Measurements from ENCODE around the gene CTNND2.

The CTNND2 gene

DNA sequence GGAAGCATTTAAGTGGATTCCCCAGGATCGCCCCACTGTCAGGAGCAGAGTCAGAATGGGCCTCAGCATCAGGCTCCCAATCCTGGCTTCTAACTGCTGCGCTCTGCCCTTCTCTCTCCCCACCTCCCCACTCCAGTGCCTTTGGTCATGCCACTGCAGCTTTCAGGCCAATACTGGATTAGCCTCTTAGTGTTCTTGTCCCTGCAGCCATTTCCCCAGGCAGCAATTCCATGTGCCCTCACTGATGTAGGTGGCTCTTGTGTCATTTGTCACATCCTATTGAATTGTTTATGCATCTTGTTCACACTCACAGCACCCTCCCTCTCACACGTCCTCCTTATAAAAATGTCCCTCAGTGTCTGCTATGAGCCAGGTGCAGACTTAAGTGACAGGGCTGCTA, 599.0 kb downstream of the CTNND2 start:
- Histone ChIP-seq H3K36me3 (ENCODE audit: control insufficient read depth in 2 of 2, insufficient read depth in 1 of 2, low read length in 2 of 2) (no peaks in the 10 kb centered on the region), H3K9me3 (ENCODE audit: control insufficient read depth, insufficient read depth, low read depth, low read length) (no peaks in the 10 kb centered on the region), H3K4me3 (ENCODE audit: low read depth, low read length) (no peak overlapping the region), H3K27ac (ENCODE audit: extremely low read depth, low read depth, low read length) (no peak overlapping the region), H3K4me1 (ENCODE audit: control insufficient read depth, insufficient read depth, low read length) (no peaks in the 10 kb centered on the region)
- ChIA-PET CTCF (no interaction called here), POLR2A (no interaction called here)
- TF ChIP-seq ZNF600 (tag by site-specific recombination; IDR thresholded peaks at IDR 0.05) = no peak
- no peak for TF ChIP-seq ZNF549 (tag by site-specific recombination; IDR thresholded peaks at IDR 0.05)
- no peak for TF ChIP-seq ZNF175 (tag by site-specific recombination; IDR thresholded peaks at IDR 0.05)
- no peak for TF ChIP-seq YY2 (tag by site-specific recombination; IDR thresholded peaks at IDR 0.05)
- TF ChIP-seq ZNF629 (tag by site-specific recombination; IDR thresholded peaks at IDR 0.05) = no peak
- TF ChIP-seq ZNF624 (tag by site-specific recombination; IDR thresholded peaks at IDR 0.05) = no peak
- TF ChIP-seq, protein P1, sequence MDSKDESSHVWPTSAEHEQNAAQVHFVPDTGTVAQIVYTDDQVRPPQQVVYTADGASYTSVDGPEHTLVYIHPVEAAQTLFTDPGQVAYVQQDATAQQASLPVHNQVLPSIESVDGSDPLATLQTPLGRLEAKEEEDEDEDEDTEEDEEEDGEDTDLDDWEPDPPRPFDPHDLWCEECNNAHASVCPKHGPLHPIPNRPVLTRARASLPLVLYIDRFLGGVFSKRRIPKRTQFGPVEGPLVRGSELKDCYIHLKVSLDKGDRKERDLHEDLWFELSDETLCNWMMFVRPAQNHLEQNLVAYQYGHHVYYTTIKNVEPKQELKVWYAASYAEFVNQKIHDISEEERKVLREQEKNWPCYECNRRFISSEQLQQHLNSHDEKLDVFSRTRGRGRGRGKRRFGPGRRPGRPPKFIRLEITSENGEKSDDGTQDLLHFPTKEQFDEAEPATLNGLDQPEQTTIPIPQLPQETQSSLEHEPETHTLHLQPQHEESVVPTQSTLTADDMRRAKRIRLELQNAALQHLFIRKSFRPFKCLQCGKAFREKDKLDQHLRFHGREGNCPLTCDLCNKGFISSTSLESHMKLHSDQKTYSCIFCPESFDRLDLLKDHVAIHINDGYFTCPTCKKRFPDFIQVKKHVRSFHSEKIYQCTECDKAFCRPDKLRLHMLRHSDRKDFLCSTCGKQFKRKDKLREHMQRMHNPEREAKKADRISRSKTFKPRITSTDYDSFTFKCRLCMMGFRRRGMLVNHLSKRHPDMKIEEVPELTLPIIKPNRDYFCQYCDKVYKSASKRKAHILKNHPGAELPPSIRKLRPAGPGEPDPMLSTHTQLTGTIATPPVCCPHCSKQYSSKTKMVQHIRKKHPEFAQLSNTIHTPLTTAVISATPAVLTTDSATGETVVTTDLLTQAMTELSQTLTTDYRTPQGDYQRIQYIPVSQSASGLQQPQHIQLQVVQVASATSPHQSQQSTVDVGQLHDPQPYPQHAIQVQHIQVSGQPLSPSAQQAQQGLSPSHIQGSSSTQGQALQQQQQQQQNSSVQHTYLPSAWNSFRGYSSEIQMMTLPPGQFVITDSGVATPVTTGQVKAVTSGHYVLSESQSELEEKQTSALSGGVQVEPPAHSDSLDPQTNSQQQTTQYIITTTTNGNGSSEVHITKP (tag by site-specific recombination; IDR thresholded peaks at IDR 0.05) = no peak
- no peak for TF ChIP-seq ZNF768 (tag by site-specific recombination; IDR thresholded peaks at IDR 0.05)
- TF ChIP-seq ZNF670 (tag by site-specific recombination; IDR thresholded peaks at IDR 0.05; ENCODE audit: low read depth) = no peak
- TF ChIP-seq, protein P2, sequence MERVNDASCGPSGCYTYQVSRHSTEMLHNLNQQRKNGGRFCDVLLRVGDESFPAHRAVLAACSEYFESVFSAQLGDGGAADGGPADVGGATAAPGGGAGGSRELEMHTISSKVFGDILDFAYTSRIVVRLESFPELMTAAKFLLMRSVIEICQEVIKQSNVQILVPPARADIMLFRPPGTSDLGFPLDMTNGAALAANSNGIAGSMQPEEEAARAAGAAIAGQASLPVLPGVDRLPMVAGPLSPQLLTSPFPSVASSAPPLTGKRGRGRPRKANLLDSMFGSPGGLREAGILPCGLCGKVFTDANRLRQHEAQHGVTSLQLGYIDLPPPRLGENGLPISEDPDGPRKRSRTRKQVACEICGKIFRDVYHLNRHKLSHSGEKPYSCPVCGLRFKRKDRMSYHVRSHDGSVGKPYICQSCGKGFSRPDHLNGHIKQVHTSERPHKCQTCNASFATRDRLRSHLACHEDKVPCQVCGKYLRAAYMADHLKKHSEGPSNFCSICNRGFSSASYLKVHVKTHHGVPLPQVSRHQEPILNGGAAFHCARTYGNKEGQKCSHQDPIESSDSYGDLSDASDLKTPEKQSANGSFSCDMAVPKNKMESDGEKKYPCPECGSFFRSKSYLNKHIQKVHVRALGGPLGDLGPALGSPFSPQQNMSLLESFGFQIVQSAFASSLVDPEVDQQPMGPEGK (tag by site-specific recombination; IDR thresholded peaks at IDR 0.05) = no peak
- TF ChIP-seq ZSCAN23 (tag by site-specific recombination; IDR thresholded peaks at IDR 0.05) = no peak
- TF ChIP-seq, protein P3, sequence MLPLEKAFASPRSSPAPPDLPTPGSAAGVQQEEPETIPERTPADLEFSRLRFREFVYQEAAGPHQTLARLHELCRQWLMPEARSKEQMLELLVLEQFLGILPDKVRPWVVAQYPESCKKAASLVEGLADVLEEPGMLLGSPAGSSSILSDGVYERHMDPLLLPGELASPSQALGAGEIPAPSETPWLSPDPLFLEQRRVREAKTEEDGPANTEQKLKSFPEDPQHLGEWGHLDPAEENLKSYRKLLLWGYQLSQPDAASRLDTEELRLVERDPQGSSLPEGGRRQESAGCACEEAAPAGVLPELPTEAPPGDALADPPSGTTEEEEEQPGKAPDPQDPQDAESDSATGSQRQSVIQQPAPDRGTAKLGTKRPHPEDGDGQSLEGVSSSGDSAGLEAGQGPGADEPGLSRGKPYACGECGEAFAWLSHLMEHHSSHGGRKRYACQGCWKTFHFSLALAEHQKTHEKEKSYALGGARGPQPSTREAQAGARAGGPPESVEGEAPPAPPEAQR (tag by site-specific recombination; IDR thresholded peaks at IDR 0.05) = no peak
- TF ChIP-seq ZNF138 (tag by site-specific recombination; IDR thresholded peaks at IDR 0.05; ENCODE audit: borderline replicate concordance) = no peak
- TF ChIP-seq, protein P4, sequence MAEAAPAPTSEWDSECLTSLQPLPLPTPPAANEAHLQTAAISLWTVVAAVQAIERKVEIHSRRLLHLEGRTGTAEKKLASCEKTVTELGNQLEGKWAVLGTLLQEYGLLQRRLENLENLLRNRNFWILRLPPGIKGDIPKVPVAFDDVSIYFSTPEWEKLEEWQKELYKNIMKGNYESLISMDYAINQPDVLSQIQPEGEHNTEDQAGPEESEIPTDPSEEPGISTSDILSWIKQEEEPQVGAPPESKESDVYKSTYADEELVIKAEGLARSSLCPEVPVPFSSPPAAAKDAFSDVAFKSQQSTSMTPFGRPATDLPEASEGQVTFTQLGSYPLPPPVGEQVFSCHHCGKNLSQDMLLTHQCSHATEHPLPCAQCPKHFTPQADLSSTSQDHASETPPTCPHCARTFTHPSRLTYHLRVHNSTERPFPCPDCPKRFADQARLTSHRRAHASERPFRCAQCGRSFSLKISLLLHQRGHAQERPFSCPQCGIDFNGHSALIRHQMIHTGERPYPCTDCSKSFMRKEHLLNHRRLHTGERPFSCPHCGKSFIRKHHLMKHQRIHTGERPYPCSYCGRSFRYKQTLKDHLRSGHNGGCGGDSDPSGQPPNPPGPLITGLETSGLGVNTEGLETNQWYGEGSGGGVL (tag by site-specific recombination; IDR thresholded peaks at IDR 0.05) = no peak
- TF ChIP-seq GLI2 (tag by site-specific recombination; IDR thresholded peaks at IDR 0.05; ENCODE audit: borderline replicate concordance, low read depth) = no peak
- TF ChIP-seq ZBTB8A (tag by site-specific recombination; IDR thresholded peaks at IDR 0.05) = no peak

DNA sequence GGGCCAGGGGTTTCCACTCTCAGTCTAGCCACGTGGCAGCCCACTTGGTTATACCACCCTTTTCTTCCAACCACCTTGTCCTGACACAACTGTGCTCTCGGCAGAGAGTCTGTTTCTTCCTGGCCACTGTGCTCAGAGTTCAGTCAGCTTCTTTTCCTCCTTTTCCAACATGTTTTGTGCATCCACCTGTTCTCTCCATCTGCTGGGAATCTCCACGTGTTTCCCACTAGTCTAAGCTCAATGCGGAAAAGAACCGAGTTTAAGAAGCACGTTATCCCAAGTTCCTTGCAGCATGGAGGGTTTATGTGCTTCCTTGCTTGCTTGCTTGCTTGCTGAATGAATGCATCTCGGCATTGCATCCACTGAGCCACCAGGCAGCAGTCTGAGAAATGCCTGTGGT, 599.6 kb downstream of the CTNND2 start:
- Histone ChIP-seq H3K36me3 (ENCODE audit: control insufficient read depth in 2 of 2, insufficient read depth in 1 of 2, low read length in 2 of 2) (no peaks in the 10 kb centered on the region), H3K9me3 (ENCODE audit: control insufficient read depth, insufficient read depth, low read depth, low read length) (no peaks in the 10 kb centered on the region), H3K4me3 (ENCODE audit: low read depth, low read length) (no peak overlapping the region), H3K4me1 (ENCODE audit: control insufficient read depth, insufficient read depth, low read length) (no peaks in the 10 kb centered on the region), H3K27ac (ENCODE audit: extremely low read depth, low read depth, low read length) (no peak overlapping the region)
- ChIA-PET CTCF (interaction anchor here (0.6 kb wide), 1 partner anchor 38 kb away, joined by 3 read pairs; no protein-coding TSS in a partner anchor), POLR2A (no interaction called here)
- TF ChIP-seq, protein P5, sequence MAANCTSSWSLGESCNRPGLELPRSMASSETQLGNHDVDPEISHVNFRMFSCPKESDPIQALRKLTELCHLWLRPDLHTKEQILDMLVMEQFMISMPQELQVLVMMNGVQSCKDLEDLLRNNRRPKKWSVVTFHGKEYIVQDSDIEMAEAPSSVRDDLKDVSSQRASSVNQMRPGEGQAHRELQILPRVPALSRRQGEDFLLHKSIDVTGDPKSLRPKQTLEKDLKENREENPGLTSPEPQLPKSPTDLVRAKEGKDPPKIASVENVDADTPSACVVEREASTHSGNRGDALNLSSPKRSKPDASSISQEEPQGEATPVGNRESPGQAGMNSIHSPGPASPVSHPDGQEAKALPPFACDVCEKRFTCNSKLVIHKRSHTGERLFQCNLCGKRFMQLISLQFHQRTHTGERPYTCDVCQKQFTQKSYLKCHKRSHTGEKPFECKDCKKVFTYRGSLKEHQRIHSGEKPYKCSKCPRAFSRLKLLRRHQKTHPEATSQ (tag by site-specific recombination; IDR thresholded peaks at IDR 0.05) = no peak
- TF ChIP-seq SP3 (tag by site-specific recombination; IDR thresholded peaks at IDR 0.05) = no peak
- no peak for TF ChIP-seq HOXD13 (CRISPR knock-in tag; IDR thresholded peaks at IDR 0.05; ENCODE audit: borderline replicate concordance)
- no peak for TF ChIP-seq ZNF473 (tag by site-specific recombination; IDR thresholded peaks at IDR 0.05)
- no peak for TF ChIP-seq FEZF1 (tag by site-specific recombination; IDR thresholded peaks at IDR 0.05)
- no peak for TF ChIP-seq ZNF660 (tag by site-specific recombination; IDR thresholded peaks at IDR 0.05)
- TF ChIP-seq ZNF558 (tag by site-specific recombination; IDR thresholded peaks at IDR 0.05) = no peak
- no peak for TF ChIP-seq ZNF776 (tag by site-specific recombination; IDR thresholded peaks at IDR 0.05; ENCODE audit: borderline replicate concordance)
